Suppressor macrophage treated with lipopolysaccharide for 1 hour (primary cell): Measurements from ENCODE around the gene ZFP62.
"Not testable (repeated sequence)": the region's sequence is repeated elsewhere in the genome, so short reads cannot be mapped to it uniquely, and the experiment has no call there.

Source experiments
- DNase-seq, 3 donors: peaks; one replicate each; pipeline ENCODE4 v3.0.0-alpha.2; 2020 to 2022

The ZFP62 gene

DNA sequence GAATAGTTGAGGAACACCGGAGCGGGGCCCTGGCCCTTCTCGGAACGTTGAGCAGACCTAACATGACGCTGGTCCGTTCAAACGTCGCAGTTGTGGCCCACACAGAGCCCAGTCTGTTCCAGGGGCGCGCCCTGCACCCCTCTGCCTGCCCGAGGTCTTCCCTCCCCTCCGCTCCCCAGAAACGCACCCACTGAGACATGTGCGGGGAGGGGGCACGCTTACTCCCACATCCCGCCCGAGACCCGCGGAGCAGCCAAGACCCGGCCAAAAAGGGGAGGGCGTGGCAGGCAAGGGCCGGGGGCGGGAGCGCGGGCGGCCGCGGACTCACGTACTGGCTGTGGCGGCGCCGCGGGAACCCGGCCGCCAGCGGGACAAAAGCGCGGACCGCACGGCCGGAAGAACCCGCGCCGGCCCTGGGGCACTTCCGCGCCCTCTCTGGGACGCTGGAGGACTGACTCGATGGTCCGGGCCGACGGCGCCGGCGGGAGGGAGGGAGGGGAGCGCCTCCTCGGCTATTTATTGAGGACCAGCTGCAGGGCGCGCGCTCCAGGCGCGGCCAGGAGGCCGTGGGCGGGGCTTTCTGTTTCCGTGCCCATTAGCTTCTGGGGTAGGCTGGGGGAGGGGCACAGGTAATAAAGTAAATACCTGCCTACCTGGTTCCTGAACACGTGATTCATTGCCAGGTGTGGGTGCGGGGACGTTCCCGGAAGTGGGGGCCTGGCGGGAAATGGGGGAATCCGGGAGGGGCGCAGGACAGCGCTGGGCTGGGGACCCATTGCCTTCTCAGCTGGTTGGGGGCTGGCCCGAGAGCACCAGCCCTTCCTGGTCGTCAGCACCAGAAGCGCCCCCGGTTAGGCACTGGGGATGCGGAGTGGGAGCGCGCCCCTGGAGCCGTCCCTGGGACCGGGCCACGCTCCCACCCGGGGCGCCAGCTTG lies at the start of gene ZFP62:
ZFP62 (minus strand) TSS at position 390 of the 936 bp plus-strand sequence; CDS start at position 333, 57 bp downstream.
- DNase-seq: peak; percentile 94 to 97 (median 97)

DNA sequence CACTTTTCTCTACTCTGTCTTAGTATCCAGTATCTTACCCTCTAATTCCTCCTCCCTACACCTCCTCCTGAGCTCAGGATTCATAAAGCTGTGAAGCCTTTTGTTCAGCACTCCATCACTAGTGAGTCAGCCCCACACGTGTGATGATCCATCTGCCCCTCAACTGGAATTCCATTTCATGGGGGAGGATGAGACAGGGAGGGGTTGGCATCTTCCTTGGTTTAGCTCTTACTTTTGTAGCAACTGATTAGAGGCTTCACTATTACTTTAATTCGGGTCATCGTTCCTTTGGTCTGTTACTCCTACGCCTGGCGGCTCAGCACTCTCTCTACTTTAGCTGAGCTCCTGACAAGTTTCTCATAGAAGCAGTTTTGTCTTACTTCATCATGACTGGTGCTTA lies 49.7 kb upstream of the ZFP62 start:
- DNase-seq: no peak

DNA sequence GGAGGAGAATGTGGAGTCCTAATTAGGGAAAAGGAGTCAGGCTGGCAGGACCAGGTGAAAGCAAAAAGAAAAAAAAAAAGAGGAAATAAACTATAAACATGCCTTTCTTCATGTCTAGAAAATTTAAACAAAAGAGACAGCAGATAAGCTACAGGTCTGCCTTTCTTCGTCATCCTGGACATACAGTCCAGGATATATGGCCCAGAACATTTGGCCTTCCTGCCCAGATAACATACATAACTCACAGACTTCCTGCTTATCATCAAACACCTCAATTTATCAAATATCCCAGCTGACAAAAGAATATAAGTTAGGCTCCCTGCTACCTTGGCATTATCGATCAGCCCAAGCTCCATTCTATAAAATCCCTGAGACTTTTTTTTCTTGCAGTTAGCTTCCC lies 49.1 kb upstream of the ZFP62 start:
- DNase-seq: no peak

DNA sequence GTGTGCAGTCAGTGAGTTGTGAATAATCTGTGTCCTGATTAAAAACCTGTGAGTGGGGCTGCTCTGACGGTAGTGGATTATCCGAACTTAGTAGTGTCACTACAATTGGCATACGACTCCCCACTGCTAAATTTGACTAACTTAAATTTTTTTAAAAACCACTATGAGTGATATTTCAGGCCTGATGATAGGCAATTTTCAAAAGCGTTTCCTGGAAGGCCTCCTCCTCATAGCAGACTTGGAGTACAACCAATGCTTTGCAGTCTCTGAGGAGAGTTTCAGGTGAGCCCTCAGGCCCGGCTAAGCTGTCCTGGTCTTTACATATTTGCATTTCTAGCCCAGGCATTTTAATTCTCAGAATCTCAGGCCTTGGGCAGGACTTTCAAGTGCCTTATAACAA lies 48.7 kb upstream of the ZFP62 start:
- DNase-seq: no peak

DNA sequence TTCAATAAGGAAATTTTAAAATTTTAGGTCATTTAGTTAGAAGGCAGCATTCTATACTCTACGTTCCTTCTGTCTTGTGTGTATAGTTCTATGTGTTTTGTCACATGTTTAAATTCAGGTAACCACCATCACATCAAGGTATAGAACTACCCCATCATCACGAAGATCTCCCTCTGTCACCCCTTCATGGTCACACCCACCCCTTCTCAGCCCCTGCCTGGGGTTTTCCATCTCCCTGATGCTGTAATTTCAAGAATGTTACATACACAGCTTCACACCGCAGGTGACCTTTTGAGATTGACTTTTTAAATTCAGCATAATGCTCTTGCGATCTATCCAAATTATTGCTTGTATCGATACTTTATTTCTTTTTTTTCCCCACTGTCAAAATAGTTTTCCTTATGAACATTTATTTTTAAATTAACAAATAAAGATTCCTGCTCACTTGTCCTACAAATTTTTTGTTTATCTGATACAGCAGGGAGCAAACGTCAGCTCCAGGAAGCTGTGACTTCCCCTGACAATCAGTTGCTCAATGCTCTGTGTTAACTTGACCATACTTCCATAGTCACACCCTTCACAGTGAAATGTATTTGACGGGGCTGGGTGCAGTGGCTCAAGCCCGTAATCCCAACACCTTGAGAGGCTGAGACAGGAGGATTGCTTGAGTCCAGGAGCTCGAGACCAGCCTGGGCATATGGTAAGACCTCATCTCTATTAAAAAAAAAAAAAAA lies 48.1 kb upstream of the ZFP62 start:
- DNase-seq: peak in 2 of 3 donors; percentile 34 to 57

DNA sequence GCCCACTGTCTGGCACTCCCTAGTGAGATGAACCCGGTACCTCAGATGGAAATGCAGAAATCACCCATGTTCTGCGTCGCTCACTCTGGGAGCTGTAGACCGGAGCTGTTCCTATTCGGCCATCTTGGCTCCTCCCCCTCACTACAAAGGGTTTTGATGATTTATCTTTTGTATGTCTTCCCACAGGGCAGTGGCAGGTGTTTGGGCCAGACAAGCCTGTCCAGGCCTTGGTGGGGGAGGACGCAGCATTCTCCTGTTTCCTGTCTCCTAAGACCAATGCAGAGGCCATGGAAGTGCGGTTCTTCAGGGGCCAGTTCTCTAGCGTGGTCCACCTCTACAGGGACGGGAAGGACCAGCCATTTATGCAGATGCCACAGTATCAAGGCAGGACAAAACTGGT lies 47.3 kb upstream of the ZFP62 start:
- DNase-seq: no peak

DNA sequence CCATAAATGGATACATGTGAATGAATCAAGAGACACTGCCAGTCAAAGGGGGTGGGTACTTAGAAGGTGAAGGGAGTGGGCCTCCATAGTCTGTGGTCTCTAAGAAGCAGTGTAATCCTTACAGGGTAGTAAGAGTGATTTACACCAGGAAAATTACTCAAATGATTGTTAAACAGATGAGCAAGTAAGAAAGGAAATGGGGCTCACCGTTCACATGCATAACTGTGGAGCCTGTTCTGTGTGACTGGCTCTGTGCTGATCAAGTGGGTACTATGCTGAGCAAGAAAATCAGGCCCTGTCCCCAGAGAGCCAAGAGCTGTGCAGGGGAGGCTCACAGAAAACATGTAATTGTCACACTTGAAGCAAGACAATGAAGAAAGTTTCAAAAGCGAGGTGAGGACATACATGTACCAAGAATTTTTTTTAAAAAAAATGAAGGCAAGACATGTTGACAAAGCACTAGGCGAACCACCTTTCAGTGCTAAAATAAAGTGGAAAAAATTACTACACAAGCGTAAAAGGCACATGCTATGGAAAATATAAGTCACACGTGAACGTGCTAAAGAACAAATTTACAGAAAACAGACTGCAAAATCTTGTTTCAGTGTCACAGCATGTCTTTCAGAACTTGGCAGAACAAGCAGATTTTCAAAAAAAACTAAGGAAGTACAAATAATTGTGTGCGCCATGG lies 40.4 kb upstream of the ZFP62 start:
- DNase-seq: no peak

DNA sequence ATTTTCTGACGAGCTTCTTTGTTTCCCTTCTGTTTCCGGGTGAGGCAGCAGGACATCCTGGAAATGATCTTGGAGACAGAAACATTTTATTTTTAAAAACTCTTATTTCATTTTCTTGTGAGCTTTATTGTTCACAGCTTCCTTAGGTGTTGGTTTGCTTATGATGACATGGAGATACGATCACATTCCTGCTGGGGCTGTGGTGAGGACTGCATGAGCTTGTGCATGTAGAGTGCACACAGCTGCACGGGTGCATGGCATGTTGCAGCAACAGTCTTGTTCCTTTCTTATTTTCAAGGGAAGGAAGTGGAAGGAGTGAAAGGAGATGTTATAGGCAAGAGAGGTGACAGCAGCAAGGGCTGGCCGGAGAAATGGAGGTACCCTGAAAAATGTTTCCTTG lies 39.1 kb upstream of the ZFP62 start:
- DNase-seq: no peak

DNA sequence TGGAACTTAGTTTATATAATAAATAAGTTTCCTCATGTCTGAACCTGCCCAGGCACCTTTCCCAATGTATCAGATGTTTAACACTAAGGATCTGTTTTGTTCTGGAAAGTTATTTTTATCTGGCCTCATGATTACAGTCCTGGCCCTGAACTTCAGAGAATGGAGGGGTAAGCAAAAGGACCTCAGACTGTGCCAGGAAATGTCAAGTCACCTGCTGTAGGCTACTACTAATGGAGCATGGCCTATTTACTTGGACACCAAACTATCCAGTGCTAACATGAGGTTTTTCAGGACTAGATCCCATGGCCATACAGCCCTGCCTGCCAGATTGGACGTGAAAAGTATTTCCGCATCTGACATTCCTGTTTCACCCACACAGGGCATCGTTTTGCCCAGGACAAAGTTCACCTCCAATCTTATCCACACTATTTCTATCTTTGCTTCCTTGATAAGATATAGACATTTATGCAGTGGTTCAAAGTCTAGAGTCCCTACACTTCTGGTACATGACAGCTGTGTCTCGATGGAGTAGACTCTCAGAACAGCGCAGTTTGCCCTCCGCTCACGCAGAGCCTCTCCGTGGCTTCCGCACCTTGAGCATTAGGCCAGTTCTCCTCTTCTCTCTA lies 37.7 kb upstream of the ZFP62 start, which contains the start of gene BTNL8:
BTNL8 (plus strand) TSS at position 539 of the 626 bp plus-strand sequence. CDS start 152 bp downstream, outside the sequence.
- DNase-seq: no peak

DNA sequence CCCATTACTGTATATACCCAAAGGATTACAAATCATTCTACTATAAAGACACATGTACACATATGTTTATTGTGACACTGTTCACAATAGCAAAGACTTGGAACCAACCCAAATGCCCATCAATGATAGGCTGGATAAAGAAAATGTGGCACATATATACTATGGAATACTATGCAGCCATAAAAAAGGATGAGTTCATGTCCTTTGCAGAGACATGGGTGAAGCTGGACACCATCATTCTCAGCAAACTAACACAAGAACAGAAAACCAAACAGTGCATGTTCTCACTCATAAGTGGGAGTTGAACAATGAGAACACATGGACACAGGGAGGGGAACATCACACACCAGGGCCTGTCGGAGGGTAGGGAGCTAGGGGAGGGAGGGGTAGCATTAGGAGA lies 34.3 kb upstream of the ZFP62 start:
- not testable (repeated sequence) for DNase-seq

DNA sequence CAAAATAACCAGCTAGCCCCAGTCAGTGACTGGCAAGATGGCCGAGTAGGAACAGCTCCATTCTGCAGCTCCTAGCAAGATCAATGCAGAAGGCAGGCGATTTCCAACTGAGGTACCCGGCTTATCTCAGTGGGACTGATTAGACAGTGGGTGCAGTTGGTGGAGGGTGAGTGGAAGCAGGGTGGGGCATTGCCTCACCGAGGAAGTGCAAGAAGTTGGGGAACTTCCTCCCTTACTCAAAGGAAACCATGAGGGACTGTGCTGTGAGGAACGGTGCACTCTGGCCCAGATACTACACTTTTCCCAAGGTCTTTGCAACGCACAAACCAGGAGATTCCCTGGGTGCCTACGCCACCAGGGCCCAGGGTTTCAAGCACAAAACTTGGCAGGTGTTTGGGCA lies 28.3 kb upstream of the ZFP62 start:
- DNase-seq: peak; percentile 51 to 73 (median 59)

DNA sequence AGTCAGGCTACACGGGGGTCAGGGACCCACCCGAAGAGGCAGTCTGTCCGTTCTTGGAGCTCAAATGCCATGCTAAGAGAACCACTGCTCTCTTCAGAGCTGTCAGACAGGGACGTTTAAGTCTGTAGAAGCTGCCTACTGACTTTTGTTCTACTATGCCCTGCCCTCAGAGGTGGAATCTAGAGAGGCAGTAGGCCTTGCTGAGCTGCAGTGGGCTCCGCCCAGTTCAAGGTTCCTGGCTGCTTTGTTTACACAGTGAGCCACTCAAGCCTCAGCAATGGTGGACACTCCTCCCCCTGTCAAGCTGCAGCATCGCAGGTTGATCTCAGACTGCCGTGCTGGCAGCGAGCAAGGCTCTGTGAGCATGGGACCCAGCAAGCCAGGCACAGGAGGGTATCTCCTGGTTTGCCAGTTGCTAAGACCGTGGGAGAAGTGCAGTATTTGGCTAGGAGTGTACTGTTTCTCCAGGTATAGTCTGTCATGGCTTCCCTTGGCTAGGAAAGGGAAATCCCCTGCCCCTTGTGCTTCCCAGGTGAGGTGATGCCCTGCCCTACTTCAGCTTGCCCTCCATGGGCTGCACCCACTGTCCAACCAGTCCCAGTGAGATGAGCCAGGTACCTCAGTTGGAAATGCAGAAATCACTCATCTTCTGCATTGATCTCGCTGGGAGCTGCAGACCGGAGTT lies 24.9 kb upstream of the ZFP62 start:
- DNase-seq: not testable (repeated sequence)

DNA sequence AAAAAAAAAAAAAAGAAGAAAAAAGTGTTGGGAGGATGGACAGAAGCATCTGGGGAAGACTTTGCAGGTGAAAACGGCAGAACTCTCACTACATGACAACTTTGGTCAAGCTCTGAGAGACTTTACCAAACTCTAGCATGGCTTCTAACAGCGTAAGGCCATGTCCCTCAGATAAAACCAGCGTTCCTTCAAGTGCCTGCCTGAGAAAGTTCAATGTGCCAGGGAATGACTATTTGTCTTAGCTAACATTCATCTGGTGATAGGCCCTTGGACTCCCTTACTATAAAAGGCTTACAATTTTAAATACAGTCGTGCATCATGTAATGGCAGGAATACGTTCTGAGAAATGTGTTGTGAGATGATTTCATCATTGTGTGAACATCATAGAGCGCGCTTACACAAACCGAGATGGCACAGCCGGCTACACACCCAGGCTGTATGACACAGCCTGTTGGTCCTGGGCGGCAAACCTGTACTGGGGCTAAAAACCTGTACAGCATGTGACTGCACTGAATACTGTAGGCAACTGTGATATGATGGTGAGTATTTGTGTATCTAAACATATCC lies 14.9 kb upstream of the ZFP62 start:
- no peak for DNase-seq

DNA sequence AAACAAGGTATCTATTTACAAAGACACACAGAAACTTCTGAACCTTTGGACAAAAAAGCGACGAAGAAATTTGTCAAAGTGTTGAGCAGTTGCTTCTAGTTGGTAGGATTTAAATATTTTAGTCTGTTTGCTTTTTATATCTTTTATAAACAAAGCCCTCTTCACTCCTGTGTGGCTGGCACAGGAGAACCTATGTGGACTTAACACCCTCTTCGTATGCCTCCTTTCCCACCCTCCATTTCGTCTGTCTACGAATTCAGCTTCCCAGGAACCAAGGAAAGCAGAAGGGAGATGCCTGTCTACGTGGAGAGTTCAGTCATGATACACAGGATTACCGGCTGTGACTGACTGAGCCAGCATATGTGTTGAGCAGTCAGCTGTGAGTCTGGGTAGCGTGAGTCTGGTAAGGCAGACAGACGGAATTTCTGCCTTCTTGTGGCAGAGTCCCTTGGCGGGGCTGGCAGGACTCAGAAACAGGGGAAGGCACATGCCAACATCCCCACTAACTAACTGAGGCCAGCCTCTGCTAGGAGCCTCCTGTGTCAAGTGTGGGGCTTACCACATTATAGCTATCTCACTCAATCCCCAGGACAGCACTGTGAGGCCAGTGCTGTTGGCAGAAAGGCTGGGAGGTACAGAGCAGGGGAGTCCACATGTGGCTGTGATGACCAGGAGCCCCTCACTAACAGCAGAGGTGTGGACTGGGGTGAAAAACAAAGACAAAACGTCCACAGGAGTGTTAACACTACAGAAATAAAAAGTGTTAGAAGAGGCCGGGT lies 13.9 kb upstream of the ZFP62 start:
- DNase-seq: no peak

DNA sequence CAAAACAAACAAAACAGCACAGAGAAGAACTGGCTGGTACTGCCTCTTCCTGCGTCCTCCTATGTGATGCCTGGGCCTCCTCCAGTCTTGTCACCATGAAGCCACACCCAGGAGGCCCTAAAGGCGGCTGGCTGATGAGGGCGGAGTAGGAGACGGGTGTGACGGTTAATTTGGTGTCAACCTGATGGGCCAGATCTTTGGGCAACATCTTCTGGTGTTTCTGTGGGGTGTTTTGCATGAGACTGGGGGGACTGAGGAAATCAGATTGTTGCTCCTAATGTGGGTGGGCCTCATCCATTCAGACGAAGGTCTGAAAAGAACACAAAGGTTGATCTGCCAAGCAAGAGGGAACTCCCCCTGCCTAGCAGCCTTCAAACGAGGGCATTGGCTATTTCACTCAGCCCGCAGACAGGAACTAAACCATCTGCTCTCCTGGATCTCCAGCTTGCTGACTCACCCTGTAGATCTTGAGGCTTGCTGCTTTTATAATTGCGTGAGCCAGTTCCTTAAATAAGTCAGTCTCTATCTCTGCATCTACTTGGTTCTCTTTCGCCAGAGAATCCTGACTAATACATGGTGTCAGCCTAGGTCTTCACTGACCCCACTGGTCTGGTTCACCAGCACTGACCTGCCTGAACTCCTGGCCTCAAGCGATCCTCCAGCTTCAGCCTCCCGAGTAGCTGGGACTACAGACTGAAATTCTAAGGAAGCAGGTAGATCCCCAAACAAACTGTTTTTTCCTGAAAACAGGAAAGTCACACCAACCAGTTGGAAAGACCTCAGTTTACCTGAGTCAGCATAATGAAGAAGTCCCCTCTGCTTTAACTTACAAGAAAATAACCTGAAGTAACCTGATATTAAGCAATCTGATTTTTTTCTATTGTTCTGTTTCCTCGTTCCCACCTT lies 12.8 kb upstream of the ZFP62 start:
- DNase-seq: peak; percentile 87 to 92 (median 92)

DNA sequence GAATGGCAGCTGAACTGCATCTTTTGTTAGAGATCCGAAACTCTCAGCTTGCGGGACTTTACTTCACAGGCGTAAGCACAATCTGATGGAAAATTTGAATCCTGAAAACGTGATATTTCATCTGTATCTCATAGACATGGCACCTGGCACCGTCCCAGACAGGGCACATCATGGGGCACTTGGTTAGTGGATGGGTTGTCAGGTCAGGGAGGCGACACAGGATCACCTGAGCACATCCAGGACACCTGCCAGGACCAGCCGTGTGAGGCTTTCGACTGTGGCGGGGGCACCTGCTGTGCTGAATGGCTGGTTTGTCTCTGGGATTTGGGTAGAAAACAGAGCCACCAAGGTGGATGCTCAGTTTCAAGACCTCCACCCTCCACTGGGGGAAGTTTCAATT lies 11.3 kb upstream of the ZFP62 start:
- no peak for DNase-seq

DNA sequence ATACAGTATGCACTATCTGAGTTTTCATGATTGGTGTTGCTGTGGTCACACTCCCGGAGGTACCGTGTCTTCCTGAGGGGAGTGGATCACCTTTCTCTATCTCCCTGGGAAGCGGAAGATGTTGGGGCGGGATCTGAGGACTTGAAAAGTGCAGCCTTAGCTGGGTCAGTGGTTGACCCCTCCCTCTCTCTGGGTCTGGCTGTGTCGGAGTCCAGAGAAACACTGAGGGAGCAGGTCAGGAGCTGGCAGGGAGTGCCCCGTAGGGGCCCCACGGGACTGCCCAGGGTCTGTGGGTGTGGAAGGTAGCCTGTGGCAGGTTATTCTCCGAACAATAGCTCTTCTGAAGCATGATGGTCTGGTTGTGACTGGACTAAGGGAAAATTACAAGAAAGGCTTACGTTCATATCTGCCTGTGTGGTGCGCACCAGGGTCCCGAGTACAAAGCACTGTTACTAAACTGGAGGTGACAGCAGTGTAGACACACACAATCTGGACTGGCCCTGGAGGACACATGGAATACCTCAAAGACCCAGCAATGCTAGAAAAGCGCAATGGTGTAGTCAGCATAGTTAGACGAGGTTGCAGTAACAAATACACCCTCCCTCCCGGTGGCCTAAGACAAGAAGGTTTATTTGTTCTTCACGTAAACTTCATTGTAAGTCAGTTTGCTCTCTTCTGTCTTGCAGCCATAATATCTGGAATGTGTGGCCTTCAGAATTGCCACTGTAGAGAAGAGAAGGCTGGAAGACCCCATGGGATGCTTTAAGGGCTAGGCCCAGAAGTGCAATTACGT lies 9.4 kb upstream of the ZFP62 start:
- no peak for DNase-seq

DNA sequence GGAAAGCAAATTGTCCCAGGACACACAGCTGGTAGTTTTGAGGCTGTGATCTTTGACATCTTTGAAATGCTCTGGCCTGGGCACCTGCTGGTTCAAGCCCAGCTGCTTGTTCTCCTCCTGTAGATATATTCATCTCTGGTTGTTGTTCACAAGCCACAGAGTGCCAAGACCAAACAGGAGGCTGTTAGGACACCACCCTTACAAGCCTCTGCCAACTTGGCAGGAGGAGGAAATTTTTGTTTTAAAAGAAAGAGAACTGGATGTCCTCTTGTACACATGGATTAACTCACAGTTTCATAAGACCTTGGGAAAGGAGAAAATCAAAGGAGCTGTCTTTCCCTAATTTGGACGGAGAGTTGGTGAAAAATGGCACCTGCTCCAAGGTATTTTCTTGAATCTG lies 8.5 kb upstream of the ZFP62 start:
- DNase-seq: no peak

DNA sequence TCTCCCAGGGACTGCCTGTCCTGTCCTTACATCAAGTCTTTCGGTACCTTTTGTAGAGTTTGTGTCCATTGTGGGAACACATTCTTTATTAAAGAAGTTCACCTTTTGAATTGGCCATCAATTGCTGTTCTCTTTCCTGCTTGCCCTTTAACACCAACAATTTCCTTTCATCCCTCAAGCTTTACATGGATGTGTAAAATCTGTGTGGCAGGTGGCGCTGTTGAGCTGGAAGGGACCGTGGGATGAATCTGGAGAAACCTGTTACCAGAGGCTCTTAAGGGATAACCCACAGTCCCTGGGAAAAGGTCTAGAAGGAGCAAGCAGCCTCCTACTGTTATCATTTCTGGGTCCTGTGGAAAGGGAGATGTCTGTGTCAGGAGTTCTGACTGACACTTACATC lies 7.9 kb upstream of the ZFP62 start:
- peak; percentile 84 to 92 (median 91) for DNase-seq
